ENCODE results near the gene PRKCQ.
"Not testable (repeated sequence)": the region's sequence is repeated elsewhere in the genome, so short reads cannot be mapped to it uniquely, and the experiment has no call there.

Gene PRKCQ

GRCh38 chr10:6473430-6473829 lies 106.6 kb downstream of the PRKCQ start:
- WGBS, 2 donors (ENCODE audit: extremely low coverage in 2 of 2, insufficient read length in 2 of 2, insufficient replicate concordance in 1 of 2) = no CpG with 5 or more reads among the region's 7 CpGs
- DNase-seq (ENCODE audit: low spot score) = no peak
- H2BK15ac ChIP-seq (ENCODE audit: low read length) = no peak overlapping the region

DNA sequence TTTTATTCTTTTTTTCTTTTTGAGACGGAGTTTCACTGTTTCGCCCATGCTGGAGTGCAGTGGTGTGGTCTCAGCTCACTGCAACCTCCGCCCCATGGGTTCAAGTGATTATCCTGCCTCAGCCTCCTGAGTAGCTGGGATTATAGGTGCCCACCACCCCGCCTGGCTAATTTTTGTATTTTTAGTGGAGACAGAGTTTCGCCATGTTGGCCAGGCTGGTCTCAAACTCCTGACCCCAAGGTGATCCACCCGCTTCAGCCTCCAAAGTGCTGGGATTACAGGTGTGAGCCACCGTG lies 107.4 kb downstream of the PRKCQ start:
- not testable (repeated sequence) for H3K79me1 ChIP-seq (ENCODE audit: low read depth, low read length); H4K8ac ChIP-seq (ENCODE audit: low read depth, low read length); H2BK5ac ChIP-seq (ENCODE audit: low read length); H3K9me3 ChIP-seq (replicated peaks in 1 of 2; ENCODE audit: control insufficient read depth in 2 of 2, insufficient read depth in 1 of 2, low read depth in 1 of 2, low read length in 2 of 2); H3K18ac ChIP-seq (ENCODE audit: low read length); H2BK120ac ChIP-seq (ENCODE audit: low read depth, low read length); H2AK5ac ChIP-seq (ENCODE audit: low read depth, low read length); H2BK12ac ChIP-seq (ENCODE audit: low read length); DNase-seq (ENCODE audit: low spot score); H3K9ac ChIP-seq (ENCODE audit: low read depth, low read length, poor library complexity); H3K4me2 ChIP-seq (ENCODE audit: insufficient read depth, low read length, poor library complexity, severe bottlenecking); H3K4me1 ChIP-seq (ENCODE audit: control insufficient read depth in 2 of 2, insufficient read depth in 1 of 2, low read depth in 1 of 2, low read length in 2 of 2); H3K4me3 ChIP-seq (ENCODE audit: low read length in 2 of 2); H3K23ac ChIP-seq (ENCODE audit: low read depth, low read length, poor library complexity); H3K27me3 ChIP-seq (ENCODE audit: control insufficient read depth in 3 of 3, insufficient read depth in 3 of 3, low read depth in 1 of 3, low read length in 3 of 3); H2BK15ac ChIP-seq (ENCODE audit: low read length); H4K91ac ChIP-seq (ENCODE audit: low read depth, low read length, poor library complexity); H3K36me3 ChIP-seq (replicated peaks in 1 of 2; ENCODE audit: control insufficient read depth in 2 of 2, insufficient read depth in 2 of 2, low read length in 2 of 2); H3K14ac ChIP-seq (ENCODE audit: low read length); H3K4ac ChIP-seq (ENCODE audit: low read length); H2AFZ ChIP-seq (ENCODE audit: low read length); H3K27ac ChIP-seq (replicated peaks; ENCODE audit: low read length)
- no CpG with 5 or more reads among the region's 7 CpGs for WGBS, 2 donors (ENCODE audit: extremely low coverage in 2 of 2, insufficient read length in 2 of 2, insufficient replicate concordance in 1 of 2)

More at GRCh38 chr10:6473430-6473829, 106.6 kb downstream of the PRKCQ start:
- H4K91ac ChIP-seq (ENCODE audit: low read depth, low read length, poor library complexity) = no peak overlapping the region
- H2BK120ac ChIP-seq (ENCODE audit: low read depth, low read length) = no peak overlapping the region
- H3K14ac ChIP-seq (ENCODE audit: low read length) = no peak overlapping the region
- no peak overlapping the region for H2BK12ac ChIP-seq (ENCODE audit: low read length)
- no peak overlapping the region for H4K8ac ChIP-seq (ENCODE audit: low read depth, low read length)
- H3K79me1 ChIP-seq (ENCODE audit: low read depth, low read length) = no peaks in the 10 kb centered on the region
- H3K18ac ChIP-seq (ENCODE audit: low read length) = no peak overlapping the region
- H3K27me3 ChIP-seq (ENCODE audit: control insufficient read depth in 3 of 3, insufficient read depth in 3 of 3, low read depth in 1 of 3, low read length in 3 of 3) = no peaks in the 10 kb centered on the region
- no peak overlapping the region for H3K4me2 ChIP-seq (ENCODE audit: insufficient read depth, low read length, poor library complexity, severe bottlenecking)
- H2AFZ ChIP-seq (ENCODE audit: low read length) = no peak overlapping the region
- no peak overlapping the region for H2AK5ac ChIP-seq (ENCODE audit: low read depth, low read length)
- no peak overlapping the region for H3K23ac ChIP-seq (ENCODE audit: low read depth, low read length, poor library complexity)
- no peak overlapping the region for H2BK5ac ChIP-seq (ENCODE audit: low read length)
- H3K9me3 ChIP-seq (replicated peaks in 1 of 2; ENCODE audit: control insufficient read depth in 2 of 2, insufficient read depth in 1 of 2, low read depth in 1 of 2, low read length in 2 of 2) = no peaks in the 10 kb centered on the region
- H3K36me3 ChIP-seq (replicated peaks in 1 of 2; ENCODE audit: control insufficient read depth in 2 of 2, insufficient read depth in 2 of 2, low read length in 2 of 2) = no peaks in the 10 kb centered on the region
- no peak overlapping the region for H3K27ac ChIP-seq (replicated peaks; ENCODE audit: low read length)
- H3K4ac ChIP-seq (ENCODE audit: low read length) = no peak overlapping the region
- no peak overlapping the region for H3K9ac ChIP-seq (ENCODE audit: low read depth, low read length, poor library complexity)
- H3K4me3 ChIP-seq (ENCODE audit: low read length in 2 of 2) = no peak overlapping the region
- H3K4me1 ChIP-seq (ENCODE audit: control insufficient read depth in 2 of 2, insufficient read depth in 1 of 2, low read depth in 1 of 2, low read length in 2 of 2) = no peaks in the 10 kb centered on the region

DNA sequence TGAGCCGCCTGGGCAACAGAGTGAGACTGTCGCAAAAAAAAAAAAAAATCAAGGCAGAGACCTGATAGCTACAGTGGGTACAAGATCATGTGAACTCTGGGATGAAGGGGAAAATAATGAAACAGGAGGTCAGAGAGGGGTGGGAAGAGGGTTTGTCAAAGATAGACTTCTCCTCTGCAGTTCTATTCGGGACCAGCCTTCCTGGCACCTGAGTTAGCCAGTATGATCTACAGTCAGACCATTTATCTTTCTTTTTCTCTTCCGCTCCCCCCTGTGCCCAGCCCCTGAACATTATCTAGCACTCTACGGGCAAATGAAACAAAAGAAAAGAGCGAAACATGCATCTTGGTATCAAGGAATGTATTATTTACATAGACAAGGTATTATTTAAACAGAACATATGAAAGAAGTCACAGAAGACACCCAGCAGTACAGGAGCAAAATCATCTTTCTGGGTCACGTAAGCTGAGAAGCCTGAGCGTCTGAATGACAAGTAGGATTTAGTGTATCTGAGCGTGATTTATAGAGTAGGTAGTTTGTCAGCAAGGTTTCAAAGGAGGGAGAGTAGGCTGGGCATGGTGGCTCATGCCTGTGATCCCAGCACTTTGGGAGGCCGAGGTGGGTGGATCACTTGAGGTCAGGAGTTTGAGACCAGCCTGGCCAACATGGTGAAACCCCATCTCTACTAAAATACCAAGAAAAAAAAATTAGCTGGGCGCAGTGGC lies 109.0 kb downstream of the PRKCQ start:
- Histone ChIP-seq H3K36me3 (replicated peaks in 1 of 2; ENCODE audit: control insufficient read depth in 2 of 2, insufficient read depth in 2 of 2, low read length in 2 of 2) (no peaks in the 10 kb centered on the region), H3K4ac (ENCODE audit: low read length) (no peak overlapping the region), H3K4me1 (ENCODE audit: control insufficient read depth in 2 of 2, insufficient read depth in 1 of 2, low read depth in 1 of 2, low read length in 2 of 2) (no peaks in the 10 kb centered on the region), H3K14ac (ENCODE audit: low read length) (no peak overlapping the region), H3K4me2 (ENCODE audit: insufficient read depth, low read length, poor library complexity, severe bottlenecking) (no peak overlapping the region), H2BK12ac (ENCODE audit: low read length) (no peak overlapping the region), H2BK120ac (ENCODE audit: low read depth, low read length) (no peak overlapping the region), H3K27me3 (ENCODE audit: control insufficient read depth in 3 of 3, insufficient read depth in 3 of 3, low read depth in 1 of 3, low read length in 3 of 3) (no peaks in the 10 kb centered on the region), H2BK15ac (ENCODE audit: low read length) (no peak overlapping the region), H3K4me3 (ENCODE audit: low read length in 2 of 2) (no peak overlapping the region), H2BK5ac (ENCODE audit: low read length) (no peak overlapping the region), H2AK5ac (ENCODE audit: low read depth, low read length) (no peak overlapping the region), H3K27ac (replicated peaks; ENCODE audit: low read length) (no peak overlapping the region), H3K23ac (ENCODE audit: low read depth, low read length, poor library complexity) (no peak overlapping the region), H4K91ac (ENCODE audit: low read depth, low read length, poor library complexity) (no peak overlapping the region), H3K9ac (ENCODE audit: low read depth, low read length, poor library complexity) (no peak overlapping the region), H2AFZ (ENCODE audit: low read length) (no peak overlapping the region), H3K18ac (ENCODE audit: low read length) (no peak overlapping the region), H4K8ac (ENCODE audit: low read depth, low read length) (no peak overlapping the region), H3K9me3 (replicated peaks in 1 of 2; ENCODE audit: control insufficient read depth in 2 of 2, insufficient read depth in 1 of 2, low read depth in 1 of 2, low read length in 2 of 2) (no peaks in the 10 kb centered on the region), H3K79me1 (ENCODE audit: low read depth, low read length) (no peaks in the 10 kb centered on the region)
- DNase-seq (ENCODE audit: low spot score) = no peak
- no CpG with 5 or more reads among the region's 11 CpGs for WGBS, 2 donors (ENCODE audit: extremely low coverage in 2 of 2, insufficient read length in 2 of 2, insufficient replicate concordance in 1 of 2)

GRCh38 chr10:6469661-6470060 lies 110.4 kb downstream of the PRKCQ start:
- Histone ChIP-seq H2BK120ac (ENCODE audit: low read depth, low read length) (no peak overlapping the region), H3K14ac (ENCODE audit: low read length) (no peak overlapping the region), H3K79me1 (ENCODE audit: low read depth, low read length) (no peaks in the 10 kb centered on the region), H3K4me3 (ENCODE audit: low read length in 2 of 2) (no peak overlapping the region), H2BK12ac (ENCODE audit: low read length) (no peak overlapping the region), H2AK5ac (ENCODE audit: low read depth, low read length) (no peak overlapping the region), H3K9ac (ENCODE audit: low read depth, low read length, poor library complexity) (no peak overlapping the region), H4K8ac (ENCODE audit: low read depth, low read length) (no peak overlapping the region), H2BK15ac (ENCODE audit: low read length) (no peak overlapping the region), H3K4ac (ENCODE audit: low read length) (no peak overlapping the region), H3K18ac (ENCODE audit: low read length) (no peak overlapping the region), H2AFZ (ENCODE audit: low read length) (no peak overlapping the region), H3K23ac (ENCODE audit: low read depth, low read length, poor library complexity) (no peak overlapping the region), H4K91ac (ENCODE audit: low read depth, low read length, poor library complexity) (no peak overlapping the region), H3K4me2 (ENCODE audit: insufficient read depth, low read length, poor library complexity, severe bottlenecking) (no peak overlapping the region), H3K36me3 (replicated peaks in 1 of 2; ENCODE audit: control insufficient read depth in 2 of 2, insufficient read depth in 2 of 2, low read length in 2 of 2) (no peaks in the 10 kb centered on the region), H3K27me3 (ENCODE audit: control insufficient read depth in 3 of 3, insufficient read depth in 3 of 3, low read depth in 1 of 3, low read length in 3 of 3) (no peaks in the 10 kb centered on the region), H3K4me1 (ENCODE audit: control insufficient read depth in 2 of 2, insufficient read depth in 1 of 2, low read depth in 1 of 2, low read length in 2 of 2) (no peaks in the 10 kb centered on the region), H2BK5ac (ENCODE audit: low read length) (no peak overlapping the region), H3K27ac (replicated peaks; ENCODE audit: low read length) (no peak overlapping the region), H3K9me3 (replicated peaks in 1 of 2; ENCODE audit: control insufficient read depth in 2 of 2, insufficient read depth in 1 of 2, low read depth in 1 of 2, low read length in 2 of 2) (no peaks in the 10 kb centered on the region)
- no peak for DNase-seq (ENCODE audit: low spot score)
